ENCODE results near the gene PCP4.

The PCP4 gene

GRCh38 chr21:39972976-39973770 is 105.9 kb downstream of the PCP4 start:
- DNase-seq (ENCODE audit: low read depth in 3 of 3), result no peak

- no peak for DNase-seq (ENCODE audit: low read depth in 3 of 3)
Measured at GRCh38 chr21:39976800-39977199, 109.6 kb downstream of the PCP4 start.
